CD4-positive, alpha-beta T cell treated with Interleukin-10 for 1 hour (primary cell): ENCODE data around the gene SLC5A5.

Experiments
- DNase-seq: peaks from one replicate; pipeline ENCODE4 v3.0.0-alpha.2; 2020

SLC5A5 gene

GRCh38 chr19:17847538-17848366 lies 24.0 kb upstream of the SLC5A5 start, which contains the start of gene JAK3:
Gene JAK3 (minus strand): TSS chr19:17847982. CDS start chr19:17844417, 3,565 bp downstream.
- peak; percentile 96 for DNase-seq

- peak; percentile 31 for DNase-seq
Observed at GRCh38 chr19:17848595-17849292, 23.0 kb upstream of the SLC5A5 start.

- DNase-seq, result no peak
Observed at GRCh38 chr19:17854061-17854460, 17.7 kb upstream of the SLC5A5 start.

- peak; percentile 90 for DNase-seq
Observed at GRCh38 chr19:17855280-17856152, 16.2 kb upstream of the SLC5A5 start.

GRCh38 chr19:17859533-17860330 lies 12.0 kb upstream of the SLC5A5 start, which contains the start of gene RPL18A:
Gene RPL18A (plus strand): TSS chr19:17859910. CDS start chr19:17859957, 47 bp downstream.
- peak; percentile 100 for DNase-seq

GRCh38 chr19:17860331-17860992 lies 11.3 kb upstream of the SLC5A5 start:
- DNase-seq, result no peak

- DNase-seq, result no peak
Observed at GRCh38 chr19:17860993-17861360, 10.8 kb upstream of the SLC5A5 start.

- no peak for DNase-seq
Observed at GRCh38 chr19:17861542-17862402, 10.0 kb upstream of the SLC5A5 start.

- no peak for DNase-seq
Observed at GRCh38 chr19:17862711-17863519, 8.8 kb upstream of the SLC5A5 start.

- DNase-seq, result no peak
Observed at GRCh38 chr19:17863520-17864182, 8.1 kb upstream of the SLC5A5 start.

- no peak for DNase-seq
Observed at GRCh38 chr19:17865364-17866311, 6.1 kb upstream of the SLC5A5 start.

- no peak for DNase-seq
Observed at GRCh38 chr19:17866312-17866963, 5.3 kb upstream of the SLC5A5 start.

GRCh38 chr19:17866964-17867486 lies 4.7 kb upstream of the SLC5A5 start:
- DNase-seq, result no peak

GRCh38 chr19:17868669-17869068 lies 3.1 kb upstream of the SLC5A5 start:
- DNase-seq, result no peak

GRCh38 chr19:17869114-17869608 lies 2.6 kb upstream of the SLC5A5 start:
- DNase-seq, result no peak

GRCh38 chr19:17871032-17871877 lies 490 bp upstream of the SLC5A5 start:
- DNase-seq, result no peak
